Measurements from ENCODE around the gene SUGCT. TPM values are rescaled to one million over a fixed set of nuclear protein-coding genes. Genes with fewer than 3 reads are reported as not detected.

SUGCT gene
- total and polyA plus RNA-seq, 2 of the 13 experiments (the other 11 are each of a cell fraction or from before 2014, with no cell fraction given) = 10.1 to 22.2 TPM

GRCh38 chr7:40612298-40612697 lies 477.5 kb downstream of the SUGCT start:
- H3K36me3 ChIP-seq (replicated peaks in 1 of 2; ENCODE audit: control insufficient read depth in 1 of 2, insufficient read depth in 2 of 2, low read length in 2 of 2) = no peaks in the 10 kb centered on the region
- in situ Hi-C loops (cut with HindIII; ENCODE audit: extremely low pct_ligation_motif_present, low pct_unique_long_range_greater_than_20kb) = no loop called here
- H3K27ac ChIP-seq (ENCODE audit: extremely low read length, insufficient read depth, low read length) = no peak overlapping the region
- CTCF ChIA-PET (ENCODE audit: low intra/inter-chr PET ratio, low total read pairs) = no interaction called here
- peaks cover 6% of the 10 kb centered on the region for H3K4me1 ChIP-seq (ENCODE audit: insufficient read depth, low read length)
- H2AFZ ChIP-seq (ENCODE audit: low read length) = no peak overlapping the region
- no peaks in the 10 kb centered on the region for H4K20me1 ChIP-seq (ENCODE audit: insufficient read depth, low read length)
- TF ChIP-seq MZF1 (CRISPR knock-in tag; IDR thresholded peaks at IDR 0.05; ENCODE audit: borderline replicate concordance) (no peak), GFI1 (CRISPR knock-in tag; IDR thresholded peaks at IDR 0.05; ENCODE audit: borderline replicate concordance) (0 out of 2 replicates have a peak, but pooled peaks have one; percentile 24), FOXA3 (CRISPR knock-in tag; IDR thresholded peaks at IDR 0.05) (0 out of 2 replicates have a peak, but pooled peaks have one; percentile 19)
- no peaks in the 10 kb centered on the region for H3K27me3 ChIP-seq (ENCODE audit: control insufficient read depth in 1 of 2, insufficient read depth in 2 of 2, low read length in 2 of 2)
- no peaks in the 10 kb centered on the region for H3K9me3 ChIP-seq (ENCODE audit: low read length)
- intact Hi-C loops (cut with micrococcal nuclease; ENCODE audit: unreplicated experiment) = no loop called here
- WGBS (ENCODE audit: low lambda C conversion rate) = no CpG with 5 or more reads among the region's 2 CpGs
- H3K4me2 ChIP-seq (ENCODE audit: low read depth, low read length) = no peak overlapping the region
- no TSS peak for BruUV-seq (replicated peaks)
- H3K4me3 ChIP-seq (replicated peaks in 1 of 3; ENCODE audit: insufficient read depth in 1 of 3, low read depth in 2 of 3, low read length in 3 of 3) = no peak overlapping the region
- DNase-seq (ENCODE audit: low spot score) (no peak), FAIRE-seq (no peak), ATAC-seq (no peak; the same call in 2 of the 3 replicates)
- POLR2A ChIA-PET = no interaction called here
- H3K79me2 ChIP-seq (ENCODE audit: insufficient read depth, low read length) = no peaks in the 10 kb centered on the region
- no peak overlapping the region for H3K9ac ChIP-seq (ENCODE audit: insufficient read depth, low read depth, low read length)

GRCh38 chr7:40619647-40620046 lies 484.8 kb downstream of the SUGCT start:
- FAIRE-seq (no peak), DNase-seq (ENCODE audit: low spot score) (no peak), ATAC-seq (no peak)
- WGBS (ENCODE audit: low lambda C conversion rate) = 100% methylated on average over 1 of the region's 1 CpG
- no peaks in the 10 kb centered on the region for H3K79me2 ChIP-seq (ENCODE audit: insufficient read depth, low read length)
- POLR2A ChIA-PET = no interaction called here
- H3K36me3 ChIP-seq (replicated peaks in 1 of 2; ENCODE audit: control insufficient read depth in 1 of 2, insufficient read depth in 2 of 2, low read length in 2 of 2) = no peaks in the 10 kb centered on the region
- H2AFZ ChIP-seq (ENCODE audit: low read length) = no peak overlapping the region
- BruUV-seq (replicated peaks) = no TSS peak
- H3K9ac ChIP-seq (ENCODE audit: insufficient read depth, low read depth, low read length) = no peak overlapping the region
- H3K4me3 ChIP-seq (replicated peaks in 1 of 3; ENCODE audit: insufficient read depth in 1 of 3, low read depth in 2 of 3, low read length in 3 of 3) = no peak overlapping the region
- no peaks in the 10 kb centered on the region for H3K27me3 ChIP-seq (ENCODE audit: control insufficient read depth in 1 of 2, insufficient read depth in 2 of 2, low read length in 2 of 2)
- intact Hi-C loops (cut with micrococcal nuclease; ENCODE audit: unreplicated experiment) (no loop called here), in situ Hi-C loops (cut with HindIII; ENCODE audit: extremely low pct_ligation_motif_present, low pct_unique_long_range_greater_than_20kb) (no loop called here)
- no peak overlapping the region for H3K4me2 ChIP-seq (ENCODE audit: low read depth, low read length)
- TF ChIP-seq, protein P1, sequence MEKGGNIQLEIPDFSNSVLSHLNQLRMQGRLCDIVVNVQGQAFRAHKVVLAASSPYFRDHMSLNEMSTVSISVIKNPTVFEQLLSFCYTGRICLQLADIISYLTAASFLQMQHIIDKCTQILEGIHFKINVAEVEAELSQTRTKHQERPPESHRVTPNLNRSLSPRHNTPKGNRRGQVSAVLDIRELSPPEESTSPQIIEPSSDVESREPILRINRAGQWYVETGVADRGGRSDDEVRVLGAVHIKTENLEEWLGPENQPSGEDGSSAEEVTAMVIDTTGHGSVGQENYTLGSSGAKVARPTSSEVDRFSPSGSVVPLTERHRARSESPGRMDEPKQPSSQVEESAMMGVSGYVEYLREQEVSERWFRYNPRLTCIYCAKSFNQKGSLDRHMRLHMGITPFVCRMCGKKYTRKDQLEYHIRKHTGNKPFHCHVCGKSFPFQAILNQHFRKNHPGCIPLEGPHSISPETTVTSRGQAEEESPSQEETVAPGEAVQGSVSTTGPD (CRISPR knock-in tag; IDR thresholded peaks at IDR 0.05) = no peak
- no peak for TF ChIP-seq PRDM4 (CRISPR knock-in tag; IDR thresholded peaks at IDR 0.05; ENCODE audit: borderline replicate concordance)
- TF ChIP-seq SMARCC2 (IDR thresholded peaks at IDR 0.05) = no peak
- peaks cover 42% of the 10 kb centered on the region for H3K4me1 ChIP-seq (ENCODE audit: insufficient read depth, low read length)
- H4K20me1 ChIP-seq (ENCODE audit: insufficient read depth, low read length) = no peaks in the 10 kb centered on the region
- no peaks in the 10 kb centered on the region for H3K9me3 ChIP-seq (ENCODE audit: low read length)
- H3K27ac ChIP-seq (ENCODE audit: extremely low read length, insufficient read depth, low read length) = no peak overlapping the region
- CTCF ChIA-PET (ENCODE audit: low intra/inter-chr PET ratio, low total read pairs) = no interaction called here
